Stimulated activated CD4-positive, alpha-beta T cell treated with anti-CD3 and anti-CD28 coated beads, Interleukin-12 subunit alpha, Interleukin-12 subunit beta, amount 100 ng/mL, for 4 hours (primary cell): ENCODE measurements around the gene CFAP298.
"Not testable (repeated sequence)": the region's sequence is repeated elsewhere in the genome, so short reads cannot be mapped to it uniquely, and the experiment has no call there.

Source experiments
- DNase-seq: peaks from one replicate; pipeline ENCODE4 v3.0.0-alpha.2; 2020

Gene CFAP298

GRCh38 chr21:32565856-32566465 lies 46.2 kb downstream of the CFAP298 start:
- DNase-seq: no peak

GRCh38 chr21:32562915-32563314 lies 49.3 kb downstream of the CFAP298 start:
- no peak for DNase-seq

GRCh38 chr21:32562426-32562825 lies 49.8 kb downstream of the CFAP298 start:
- DNase-seq: no peak

GRCh38 chr21:32561476-32561875 lies 50.7 kb downstream of the CFAP298 start:
- not testable (repeated sequence) for DNase-seq

- DNase-seq: no peak
Measured at GRCh38 chr21:32560896-32561295, 51.3 kb downstream of the CFAP298 start.

- DNase-seq: no peak
Measured at GRCh38 chr21:32559006-32559610, 53.1 kb downstream of the CFAP298 start.

GRCh38 chr21:32558106-32558505 lies 54.1 kb downstream of the CFAP298 start:
- DNase-seq: no peak

GRCh38 chr21:32554832-32555638 lies 57.1 kb downstream of the CFAP298 start:
- no peak for DNase-seq

GRCh38 chr21:32549886-32550285 lies 62.3 kb downstream of the CFAP298 start:
- no peak for DNase-seq

- DNase-seq: no peak
Measured at GRCh38 chr21:32549440-32549839, 62.7 kb downstream of the CFAP298 start.
